GM19395 (cell line): ENCODE data around the gene GOLGA3.

ENCODE experiments used
- ATAC-seq: cut with Tn5 transposase; IDR thresholded peaks from one replicate; pipeline ENCODE4 v1.9.1; 2021; ENCODE audit warnings: mild to moderate bottlenecking, moderate library complexity; ENCODE audit not compliant: unreplicated experiment

The GOLGA3 gene

GRCh38 chr12:132724506-132725241 is 104.0 kb downstream of the GOLGA3 start:
- ATAC-seq: no peak

GRCh38 chr12:132723764-132724140 is 104.9 kb downstream of the GOLGA3 start:
- no peak for ATAC-seq

GRCh38 chr12:132723015-132723763 is 105.5 kb downstream of the GOLGA3 start:
- no peak for ATAC-seq

GRCh38 chr12:132720606-132721345 is 107.9 kb downstream of the GOLGA3 start:
- no peak for ATAC-seq

GRCh38 chr12:132719954-132720324 is 108.7 kb downstream of the GOLGA3 start:
- ATAC-seq: no peak

- no peak for ATAC-seq
These were observed 109.3 kb downstream of the GOLGA3 start for GRCh38 chr12:132719141-132719953.
